ENCODE measurements around the gene FLII. TPM values are rescaled to one million over a fixed set of nuclear protein-coding genes. Genes with fewer than 3 reads are reported as not detected.

Gene FLII
- total and polyA plus RNA-seq, 8 donors: 142 to 282 (median 173) TPM

DNA sequence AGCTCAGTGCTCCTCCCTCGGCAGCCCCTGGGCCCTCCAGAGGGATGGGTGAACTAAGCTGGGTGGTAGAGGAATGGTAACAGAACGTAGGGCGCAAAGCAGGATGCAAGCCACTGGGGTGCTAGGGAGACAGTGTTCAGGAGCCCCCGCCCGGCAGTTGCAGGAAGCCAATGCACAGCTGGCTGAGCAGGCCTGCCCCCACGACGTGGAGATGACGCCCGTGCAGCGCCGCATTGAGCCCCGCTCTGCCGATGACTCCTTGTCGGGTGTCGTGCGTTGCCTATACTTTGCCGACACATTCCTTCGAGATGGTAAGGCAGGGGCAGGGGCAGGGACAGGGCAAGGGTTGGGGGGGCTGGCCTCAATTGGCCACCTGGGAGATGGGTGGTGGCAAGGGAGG, 20.2 kb downstream of the FLII start:
- Histone ChIP-seq H3K27me3 (no peaks in the 10 kb centered on the region), H3K27ac (no peak overlapping the region), H3K9me3 (no peaks in the 10 kb centered on the region), H3K36me3 (no peaks in the 10 kb centered on the region), H3K4me1 (no peaks in the 10 kb centered on the region), H3K4me3 (no peak overlapping the region)
- WGBS, 2 donors: 94% methylated on average over 18 of the region's 18 CpGs
- intact Hi-C loops (cut with DNase I): no loop called here
- TF ChIP-seq, protein P1, sequence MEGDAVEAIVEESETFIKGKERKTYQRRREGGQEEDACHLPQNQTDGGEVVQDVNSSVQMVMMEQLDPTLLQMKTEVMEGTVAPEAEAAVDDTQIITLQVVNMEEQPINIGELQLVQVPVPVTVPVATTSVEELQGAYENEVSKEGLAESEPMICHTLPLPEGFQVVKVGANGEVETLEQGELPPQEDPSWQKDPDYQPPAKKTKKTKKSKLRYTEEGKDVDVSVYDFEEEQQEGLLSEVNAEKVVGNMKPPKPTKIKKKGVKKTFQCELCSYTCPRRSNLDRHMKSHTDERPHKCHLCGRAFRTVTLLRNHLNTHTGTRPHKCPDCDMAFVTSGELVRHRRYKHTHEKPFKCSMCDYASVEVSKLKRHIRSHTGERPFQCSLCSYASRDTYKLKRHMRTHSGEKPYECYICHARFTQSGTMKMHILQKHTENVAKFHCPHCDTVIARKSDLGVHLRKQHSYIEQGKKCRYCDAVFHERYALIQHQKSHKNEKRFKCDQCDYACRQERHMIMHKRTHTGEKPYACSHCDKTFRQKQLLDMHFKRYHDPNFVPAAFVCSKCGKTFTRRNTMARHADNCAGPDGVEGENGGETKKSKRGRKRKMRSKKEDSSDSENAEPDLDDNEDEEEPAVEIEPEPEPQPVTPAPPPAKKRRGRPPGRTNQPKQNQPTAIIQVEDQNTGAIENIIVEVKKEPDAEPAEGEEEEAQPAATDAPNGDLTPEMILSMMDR (IDR thresholded peaks at IDR 0.05): no peak
- FAIRE-seq (no peak), ATAC-seq (no peak), DNase-seq (peak in 1 of 6 donors; percentile 21)

GRCh38 chr17:18237461-18237860, 21.1 kb downstream of the FLII start:
- no peak for FAIRE-seq
- Histone ChIP-seq H3K36me3 (no peaks in the 10 kb centered on the region), H3K27me3 (no peaks in the 10 kb centered on the region), H3K27ac (no peak overlapping the region), H3K4me3 (no peak overlapping the region), H3K9me3 (no peaks in the 10 kb centered on the region), H3K4me1 (no peaks in the 10 kb centered on the region)
- intact Hi-C loops (cut with DNase I): no loop called here
- TF ChIP-seq, protein P1 (IDR thresholded peaks at IDR 0.05): no peak
- WGBS, 2 donors: 88 to 90% methylated on average over 20 of the region's 20 CpGs
- peak in 1 of 6 donors; percentile 59 for DNase-seq
- no peak for ATAC-seq

- intact Hi-C loops (cut with DNase I): no loop called here
- Histone ChIP-seq H3K36me3 (no peaks in the 10 kb centered on the region), H3K9me3 (no peaks in the 10 kb centered on the region), H3K4me1 (no peaks in the 10 kb centered on the region), H3K27ac (no peak overlapping the region), H3K27me3 (no peaks in the 10 kb centered on the region), H3K4me3 (no peak overlapping the region)
- FAIRE-seq: no peak
- no peak for DNase-seq
- TF ChIP-seq, protein P1 (IDR thresholded peaks at IDR 0.05): no peak
- no peak for ATAC-seq
- whole genome bisulfite sequencing, 2 donors: 90 to 92% methylated on average over 18 of the region's 18 CpGs
Observed at GRCh38 chr17:18236494-18236893, 22.0 kb downstream of the FLII start.

- H3K4me3 ChIP-seq: no peak overlapping the region
- DNase-seq (no peak), FAIRE-seq (no peak), ATAC-seq (no peak)
- intact Hi-C loops (cut with DNase I): no loop called here
- TF ChIP-seq, protein P1 (IDR thresholded peaks at IDR 0.05): no peak
- no peaks in the 10 kb centered on the region for H3K36me3 ChIP-seq
- H3K27me3 ChIP-seq: no peaks in the 10 kb centered on the region
- WGBS, 2 donors: 80 to 90% methylated on average over 14 of the region's 14 CpGs
- no peak overlapping the region for H3K27ac ChIP-seq
- no peaks in the 10 kb centered on the region for H3K9me3 ChIP-seq
- H3K4me1 ChIP-seq: no peaks in the 10 kb centered on the region
Observed at GRCh38 chr17:18235743-18236256, 22.7 kb downstream of the FLII start.

DNA sequence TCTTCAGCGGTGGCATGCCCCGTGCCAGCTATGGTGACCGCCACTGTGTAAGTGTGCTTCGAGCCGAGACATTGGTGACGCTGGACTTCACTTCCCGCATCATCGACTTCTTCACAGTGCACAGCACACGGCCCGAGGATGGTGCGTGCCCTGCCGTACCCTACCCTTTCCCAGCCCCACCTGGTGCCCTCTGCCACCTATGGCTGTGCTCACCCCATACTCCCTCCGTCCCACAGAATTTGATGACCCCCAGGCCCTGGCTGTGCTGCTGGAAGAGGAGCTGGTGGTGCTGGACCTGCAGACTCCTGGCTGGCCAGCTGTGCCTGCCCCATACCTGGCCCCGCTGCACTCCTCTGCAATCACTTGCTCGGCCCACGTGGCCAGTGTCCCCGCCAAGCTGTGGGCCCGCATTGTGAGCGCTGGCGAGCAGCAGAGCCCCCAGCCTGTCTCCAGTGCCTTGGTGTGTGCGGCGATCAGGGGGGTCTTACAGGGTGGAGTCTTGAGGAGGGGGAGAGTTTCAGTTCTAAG, 23.6 kb downstream of the FLII start:
- Histone ChIP-seq H3K4me3 (no peak overlapping the region), H3K27ac (no peak overlapping the region), H3K36me3 (no peaks in the 10 kb centered on the region), H3K4me1 (no peaks in the 10 kb centered on the region), H3K27me3 (no peaks in the 10 kb centered on the region), H3K9me3 (no peaks in the 10 kb centered on the region)
- DNase-seq (peak in 1 of 6 donors; percentile 64), FAIRE-seq (no peak), ATAC-seq (no peak)
- WGBS, 2 donors: 93 to 95% methylated on average over 22 of the region's 22 CpGs
- TF ChIP-seq, protein P1 (IDR thresholded peaks at IDR 0.05): no peak
- intact Hi-C loops (cut with DNase I): no loop called here

Measured in pancreas (tissue), 10 donors.